ENCODE results near the gene PLEKHM1.

The PLEKHM1 gene

DNA sequence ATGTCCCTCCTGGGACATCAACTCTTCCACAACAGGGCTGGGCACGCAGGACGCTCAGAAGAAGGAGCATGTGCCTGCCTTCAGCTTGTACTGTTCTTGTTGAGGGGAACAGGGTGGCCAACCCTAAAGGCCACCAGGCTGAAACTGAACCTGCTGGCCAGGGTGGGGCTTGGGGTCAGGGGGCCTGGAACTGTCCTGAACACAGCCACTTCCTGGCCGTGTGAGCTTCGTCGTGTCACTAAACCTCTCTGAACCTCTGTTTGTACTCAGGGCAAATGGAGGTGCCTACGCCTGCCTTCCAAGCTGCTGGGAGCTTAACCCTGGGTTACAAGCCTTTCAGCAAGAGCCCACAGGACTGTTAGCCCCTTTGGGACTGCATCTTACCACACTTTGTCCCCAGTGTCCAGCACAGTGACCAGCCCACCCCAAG lies 64.5 kb downstream of the PLEKHM1 start:
- no peak overlapping the region for H3K4me3 Mint-ChIP-seq
- no peaks in the 10 kb centered on the region for H3K27me3 Mint-ChIP-seq
- peaks cover 20% of the 10 kb centered on the region for H3K4me1 Mint-ChIP-seq
- no peak for DNase-seq (ENCODE audit: low spot score in 2 of 2)
- H3K27ac Mint-ChIP-seq (ENCODE audit: low read depth): no peak overlapping the region
- H3K9me3 Mint-ChIP-seq: no peaks in the 10 kb centered on the region
- ATAC-seq (replicated peaks; ENCODE audit: extremely low read depth, poor library complexity, severe bottlenecking): no peak
- H3K36me3 Mint-ChIP-seq (ENCODE audit: insufficient read depth): no peaks in the 10 kb centered on the region

DNA sequence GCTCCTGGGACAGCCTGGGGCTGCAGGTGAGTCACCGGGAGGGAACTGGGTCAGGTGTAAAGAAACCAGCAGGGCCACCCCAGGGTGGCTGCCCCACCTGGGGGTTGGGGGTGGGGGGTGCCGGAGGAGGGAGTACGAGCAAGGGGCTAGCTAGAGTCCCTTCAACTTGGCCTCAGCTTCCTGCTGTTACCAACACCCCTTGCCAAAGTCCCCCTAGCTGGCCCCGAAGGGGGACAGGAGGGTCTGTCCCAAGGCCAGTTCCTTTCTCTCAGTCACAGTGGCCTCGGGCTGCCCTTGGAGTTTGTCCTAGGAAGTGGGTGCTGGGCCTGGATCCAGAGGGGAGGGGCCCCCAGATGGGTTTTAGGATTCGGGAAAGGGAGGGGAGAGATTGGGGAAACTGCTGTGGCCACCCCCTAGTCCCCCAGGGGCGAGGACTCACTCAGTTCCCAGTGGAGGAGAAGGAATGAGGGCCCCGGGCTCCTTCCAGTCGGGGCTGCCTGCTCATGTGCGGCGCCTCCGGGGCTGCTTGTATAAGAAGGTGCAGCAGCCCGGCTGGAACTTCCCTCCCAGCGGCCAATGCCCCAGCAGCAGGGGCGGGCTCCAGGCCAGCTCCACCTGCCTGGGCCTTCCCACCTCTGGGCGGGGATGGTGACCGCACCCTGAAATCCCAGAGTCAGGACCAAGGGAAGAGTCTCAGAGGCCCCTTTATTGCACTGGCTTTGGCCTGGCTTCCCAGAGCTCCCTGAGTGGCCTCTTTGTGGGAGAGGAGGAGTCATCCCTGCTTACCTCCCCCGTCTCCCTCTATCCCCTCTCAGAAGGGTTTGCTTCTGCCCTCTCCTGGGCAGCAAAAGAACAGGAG lies 65.2 kb downstream of the PLEKHM1 start:
- Mint-ChIP-seq H3K9me3 (no peaks in the 10 kb centered on the region), H3K36me3 (ENCODE audit: insufficient read depth) (no peaks in the 10 kb centered on the region), H3K4me1 (peaks cover 14% of the 10 kb centered on the region), H3K4me3 (no peak overlapping the region), H3K27me3 (no peaks in the 10 kb centered on the region), H3K27ac (ENCODE audit: low read depth) (no peak overlapping the region)
- no peak for DNase-seq (ENCODE audit: low spot score in 2 of 2)
- no peak for ATAC-seq (replicated peaks; ENCODE audit: extremely low read depth, poor library complexity, severe bottlenecking)

DNA sequence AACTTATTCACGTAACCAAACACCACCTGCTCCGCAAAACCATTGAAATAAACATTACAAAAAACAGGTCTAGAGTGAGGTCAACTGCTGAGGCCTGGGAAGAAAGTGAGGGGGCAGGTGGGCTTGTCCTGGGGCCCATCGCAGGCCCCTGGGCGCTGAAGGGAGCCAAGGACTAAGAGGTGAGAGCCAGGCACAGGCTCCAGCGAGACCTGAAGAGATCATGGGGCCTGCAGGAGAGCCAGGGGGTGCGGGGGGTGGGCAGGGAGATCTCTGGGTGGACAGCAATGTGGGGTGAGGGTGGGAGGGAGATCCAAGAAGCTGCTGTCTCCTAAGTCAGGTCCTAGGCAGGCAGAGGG lies 65.8 kb downstream of the PLEKHM1 start:
- Mint-ChIP-seq H3K27me3 (no peaks in the 10 kb centered on the region), H3K36me3 (ENCODE audit: insufficient read depth) (no peaks in the 10 kb centered on the region), H3K9me3 (no peaks in the 10 kb centered on the region), H3K27ac (ENCODE audit: low read depth) (no peak overlapping the region), H3K4me3 (no peak overlapping the region), H3K4me1 (peaks cover 14% of the 10 kb centered on the region)
- ATAC-seq (replicated peaks; ENCODE audit: extremely low read depth, poor library complexity, severe bottlenecking) (no peak), DNase-seq (ENCODE audit: low spot score in 2 of 2) (no peak)

DNA sequence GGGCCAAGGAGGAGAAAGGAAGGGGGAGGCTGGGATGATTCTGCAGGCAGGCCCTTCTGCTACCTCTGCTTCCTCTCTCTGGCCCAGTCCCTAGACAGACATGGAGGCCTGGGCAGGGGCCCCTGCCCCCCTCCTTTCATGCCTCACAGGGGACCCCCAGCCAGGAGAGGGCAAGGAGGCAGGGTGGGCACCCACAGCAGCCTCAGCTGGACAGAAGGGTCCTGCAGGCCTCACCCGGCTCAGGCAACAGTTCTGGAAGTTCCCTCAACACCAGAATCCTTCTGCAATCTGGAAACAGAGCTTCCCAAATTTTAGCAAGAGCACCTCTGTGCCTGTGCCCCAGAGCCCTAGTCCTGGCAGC lies 66.6 kb downstream of the PLEKHM1 start:
- DNase-seq (ENCODE audit: low spot score in 2 of 2) (no peak), ATAC-seq (replicated peaks; ENCODE audit: extremely low read depth, poor library complexity, severe bottlenecking) (no peak)
- no peaks in the 10 kb centered on the region for H3K27me3 Mint-ChIP-seq
- H3K4me1 Mint-ChIP-seq: peaks cover 13% of the 10 kb centered on the region
- no peak overlapping the region for H3K4me3 Mint-ChIP-seq
- no peaks in the 10 kb centered on the region for H3K9me3 Mint-ChIP-seq
- no peaks in the 10 kb centered on the region for H3K36me3 Mint-ChIP-seq (ENCODE audit: insufficient read depth)
- no peak overlapping the region for H3K27ac Mint-ChIP-seq (ENCODE audit: low read depth)

DNA sequence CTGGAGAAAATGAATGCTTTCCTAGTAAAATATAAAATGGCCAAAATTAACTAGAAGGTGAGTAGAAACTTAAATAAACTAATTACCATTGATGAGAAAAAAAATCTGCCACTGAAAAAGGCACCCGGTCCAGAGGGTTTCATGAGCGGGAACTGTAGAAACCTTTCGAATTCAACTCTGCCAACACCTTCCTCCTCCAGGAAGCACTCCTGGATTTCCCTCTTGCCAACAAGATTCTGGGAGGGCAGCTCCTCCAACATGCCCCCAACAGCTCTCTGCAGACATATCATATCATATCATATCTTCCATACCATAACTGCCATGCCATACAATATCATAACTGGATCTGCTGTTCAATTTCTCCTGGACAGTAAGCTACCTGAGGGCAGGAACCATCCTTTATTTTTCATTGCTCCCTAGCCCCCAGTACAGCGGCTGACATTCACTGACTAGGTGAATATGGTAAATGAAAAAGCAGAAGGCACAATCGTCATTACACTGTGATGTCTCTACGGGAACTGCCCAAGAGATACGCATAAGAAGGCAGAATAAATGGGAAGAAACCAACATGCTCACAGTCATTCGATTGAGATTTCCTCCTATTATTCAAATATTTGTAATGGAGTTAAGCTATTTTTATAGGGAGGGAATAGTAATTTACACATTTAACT lies 67.1 kb downstream of the PLEKHM1 start:
- no peaks in the 10 kb centered on the region for H3K9me3 Mint-ChIP-seq
- no peak overlapping the region for H3K27ac Mint-ChIP-seq (ENCODE audit: low read depth)
- no peaks in the 10 kb centered on the region for H3K27me3 Mint-ChIP-seq
- no peak for DNase-seq (ENCODE audit: low spot score in 2 of 2)
- H3K4me1 Mint-ChIP-seq: peaks cover 8% of the 10 kb centered on the region
- H3K36me3 Mint-ChIP-seq (ENCODE audit: insufficient read depth): no peaks in the 10 kb centered on the region
- H3K4me3 Mint-ChIP-seq: no peak overlapping the region
- ATAC-seq (replicated peaks; ENCODE audit: extremely low read depth, poor library complexity, severe bottlenecking): no peak

DNA sequence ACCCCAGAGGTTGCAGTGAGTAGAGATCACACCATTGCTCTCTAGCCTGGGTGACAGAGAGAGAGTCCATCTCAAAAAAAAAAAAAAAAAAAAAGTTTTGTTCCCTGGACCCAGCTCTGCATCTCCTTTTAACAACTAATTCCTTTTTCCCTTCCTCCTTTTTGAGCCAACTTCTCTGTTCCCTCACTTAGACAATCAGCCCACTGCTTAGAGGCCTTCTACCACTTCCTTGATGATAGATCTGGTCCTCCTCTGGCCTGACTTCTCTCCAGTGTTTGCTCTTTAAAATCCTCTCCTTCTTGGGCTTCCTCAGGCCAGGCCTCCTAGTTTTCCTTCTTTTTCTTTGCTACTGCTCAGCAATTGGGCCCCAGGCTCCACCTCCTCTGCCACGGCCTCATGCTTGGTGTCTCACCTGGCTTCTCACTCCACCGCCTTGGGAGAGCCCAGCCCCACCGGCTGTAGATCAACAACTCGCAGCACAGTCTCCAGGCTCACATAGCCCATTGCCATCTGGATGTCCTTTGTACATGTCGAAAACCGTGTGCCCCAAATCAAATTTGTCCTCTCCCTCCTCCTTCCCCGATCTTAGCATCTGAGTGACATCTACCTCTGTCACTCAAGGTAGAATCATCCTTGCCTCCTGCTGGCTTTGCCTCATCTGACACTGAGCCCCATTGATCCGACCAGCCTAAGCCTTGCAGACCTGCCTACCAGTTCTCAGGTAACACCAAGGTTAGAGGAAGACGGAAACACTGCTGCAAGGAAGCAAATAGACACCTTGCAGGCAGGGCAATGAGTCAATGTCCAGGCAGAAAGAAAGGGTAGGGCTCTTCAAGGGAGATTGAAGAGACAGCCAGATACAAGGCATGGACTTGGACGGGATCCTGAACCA lies 75.3 kb downstream of the PLEKHM1 start:
- Mint-ChIP-seq H3K9me3 (no peaks in the 10 kb centered on the region), H3K27me3 (no peaks in the 10 kb centered on the region), H3K4me3 (no peak overlapping the region), H3K36me3 (ENCODE audit: insufficient read depth) (peaks cover 2% of the 10 kb centered on the region), H3K4me1 (peaks cover 29% of the 10 kb centered on the region), H3K27ac (ENCODE audit: low read depth) (peak overlapping the region; percentile 77)
- ATAC-seq (replicated peaks; ENCODE audit: extremely low read depth, poor library complexity, severe bottlenecking) (no peak), DNase-seq (ENCODE audit: low spot score in 2 of 2) (no peak)

DNA sequence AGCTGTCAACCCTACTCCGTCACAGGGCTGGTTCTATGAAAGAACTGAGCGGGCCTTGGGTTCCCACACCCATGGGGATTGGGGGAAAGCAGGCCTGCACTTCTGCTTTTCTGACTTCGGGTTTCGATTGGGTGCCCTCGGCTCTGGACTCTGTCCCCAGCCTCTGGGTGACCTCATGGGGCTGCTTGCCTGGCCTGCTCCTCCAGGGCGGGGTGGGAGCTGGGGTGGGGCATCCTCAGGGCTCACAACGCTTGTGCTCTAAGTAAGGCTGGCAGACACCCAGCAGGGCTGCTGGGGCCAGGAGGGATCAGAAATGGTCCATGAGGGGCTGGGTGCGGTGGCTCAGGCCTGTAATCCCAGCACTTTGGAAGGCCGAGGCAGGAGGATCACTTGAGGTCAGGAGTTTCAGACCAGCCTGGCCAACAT lies 77.0 kb downstream of the PLEKHM1 start:
- Mint-ChIP-seq H3K4me3 (no peak overlapping the region), H3K4me1 (peaks cover 43% of the 10 kb centered on the region), H3K9me3 (no peaks in the 10 kb centered on the region), H3K27ac (ENCODE audit: low read depth) (no peak overlapping the region), H3K36me3 (ENCODE audit: insufficient read depth) (peaks cover 2% of the 10 kb centered on the region), H3K27me3 (no peaks in the 10 kb centered on the region)
- DNase-seq (ENCODE audit: low spot score in 2 of 2) (no peak), ATAC-seq (replicated peaks; ENCODE audit: extremely low read depth, poor library complexity, severe bottlenecking) (no peak)

DNA sequence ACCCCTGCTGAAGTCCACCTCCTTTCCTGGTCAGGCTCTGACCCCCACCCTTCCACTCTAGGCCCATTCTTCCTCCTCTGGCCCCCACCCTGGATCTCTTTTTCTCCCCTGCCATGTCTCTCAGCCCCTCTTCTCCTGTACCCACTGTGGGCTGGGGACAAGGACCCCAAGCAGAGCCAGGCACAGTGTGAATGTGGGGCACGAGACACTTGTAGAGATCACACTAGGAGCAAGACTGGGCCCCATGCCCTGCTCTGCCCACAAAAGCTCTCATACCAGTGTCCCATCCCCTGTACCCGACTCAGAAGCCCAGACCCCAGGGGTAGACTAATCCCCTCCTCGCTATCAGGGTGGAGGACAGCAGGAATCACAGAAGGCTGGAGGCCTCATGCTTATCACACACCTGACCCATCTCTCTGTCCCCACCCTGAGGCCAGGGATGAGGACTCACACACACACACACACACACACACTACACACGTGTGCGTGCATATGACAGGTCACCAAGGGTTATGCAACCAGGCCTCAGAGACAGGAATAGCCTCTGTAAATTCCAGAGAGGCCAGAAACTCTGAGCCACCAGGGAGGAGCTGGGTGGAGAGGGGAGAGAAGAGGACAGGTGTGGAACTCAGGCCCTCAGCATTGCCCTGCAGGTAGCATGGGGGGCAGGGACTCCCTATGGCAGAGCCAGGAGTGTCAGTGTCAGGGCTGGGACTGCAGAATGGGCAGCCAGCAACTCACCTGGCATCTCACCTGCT lies 79.0 kb downstream of the PLEKHM1 start:
- no peaks in the 10 kb centered on the region for H3K9me3 Mint-ChIP-seq
- peak overlapping the region; percentile 98 for H3K4me3 Mint-ChIP-seq
- H3K4me1 Mint-ChIP-seq: peaks cover 60% of the 10 kb centered on the region
- no peak for ATAC-seq (replicated peaks; ENCODE audit: extremely low read depth, poor library complexity, severe bottlenecking)
- H3K27ac Mint-ChIP-seq (ENCODE audit: low read depth): peak overlapping the region; percentile 96
- H3K27me3 Mint-ChIP-seq: no peaks in the 10 kb centered on the region
- peaks cover 8% of the 10 kb centered on the region for H3K36me3 Mint-ChIP-seq (ENCODE audit: insufficient read depth)
- DNase-seq (ENCODE audit: low spot score in 2 of 2): no peak

DNA sequence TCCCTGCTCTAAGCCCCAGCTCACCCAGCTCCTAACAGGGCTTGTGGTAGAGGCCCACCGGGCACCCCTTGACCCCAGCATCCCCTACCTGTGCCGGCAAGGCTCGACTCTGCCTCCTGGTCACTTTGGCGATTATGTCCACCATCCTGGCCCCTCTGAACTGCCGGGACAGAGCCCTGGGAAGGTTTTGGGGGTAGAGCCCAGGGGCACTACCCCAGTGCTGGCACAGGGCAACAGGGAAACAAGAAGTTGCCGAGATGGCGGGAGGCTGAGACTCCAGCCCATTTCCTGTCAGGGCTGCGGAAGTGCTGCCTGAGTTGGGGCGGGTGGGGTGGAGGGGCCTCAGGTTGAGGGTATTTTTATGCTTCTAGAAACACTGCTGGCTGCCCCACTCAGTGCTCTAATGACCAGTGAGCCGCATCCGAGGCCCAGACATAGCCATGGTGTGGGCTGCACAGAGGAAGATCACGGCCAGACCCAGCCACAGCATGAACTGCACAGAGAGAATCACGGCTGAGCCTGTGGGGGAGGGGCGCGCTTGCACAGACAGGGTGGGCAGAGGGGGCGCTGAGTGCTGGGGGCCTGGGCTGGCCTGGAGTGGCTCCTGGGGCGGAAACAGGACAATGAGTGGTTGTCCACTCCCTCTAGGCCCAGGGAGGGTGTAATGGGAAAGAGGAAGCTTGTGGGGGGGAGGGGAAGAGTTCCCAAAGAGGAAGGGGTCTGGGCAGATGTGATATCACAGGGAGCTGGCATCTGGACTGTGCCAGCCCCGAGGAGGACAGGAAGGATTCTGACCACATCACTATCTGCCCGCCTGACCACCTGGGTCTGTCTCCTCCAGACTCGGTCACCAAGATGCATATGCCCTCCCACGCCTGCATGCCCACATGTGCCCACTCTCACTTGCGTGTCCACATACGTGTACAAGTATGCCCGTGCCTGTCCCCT lies 80.1 kb downstream of the PLEKHM1 start:
- Mint-ChIP-seq H3K27ac (ENCODE audit: low read depth) (peak overlapping the region; percentile 96), H3K4me3 (peak overlapping the region; percentile 98), H3K36me3 (ENCODE audit: insufficient read depth) (peaks cover 13% of the 10 kb centered on the region), H3K9me3 (no peaks in the 10 kb centered on the region), H3K4me1 (peaks cover 59% of the 10 kb centered on the region), H3K27me3 (no peaks in the 10 kb centered on the region)
- DNase-seq (ENCODE audit: low spot score in 2 of 2): peak in 1 of 2 donors; percentile 28
- peak; percentile 84 for ATAC-seq (replicated peaks; ENCODE audit: extremely low read depth, poor library complexity, severe bottlenecking)

DNA sequence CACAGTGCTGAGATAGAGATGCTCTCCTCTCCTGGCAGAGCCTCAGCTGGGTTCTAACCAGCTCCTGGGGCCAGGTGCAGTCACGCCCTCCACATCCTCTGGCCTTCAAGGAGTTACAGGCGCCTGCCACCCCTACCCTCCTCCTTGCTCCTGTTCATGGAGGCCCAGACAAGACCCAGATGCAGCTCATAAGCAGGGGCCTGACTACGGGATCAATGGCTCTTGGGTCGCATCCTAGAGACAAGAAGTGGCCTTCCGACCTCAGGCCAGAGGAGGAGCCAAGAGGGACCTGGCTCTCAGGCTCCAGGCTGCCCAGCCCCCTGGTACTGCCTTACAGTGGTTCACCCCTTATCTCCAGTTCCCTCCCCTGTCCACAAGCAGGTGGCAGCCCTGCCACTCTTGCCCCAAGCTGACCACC lies 80.9 kb downstream of the PLEKHM1 start:
- Mint-ChIP-seq H3K4me1 (peaks cover 54% of the 10 kb centered on the region), H3K27ac (ENCODE audit: low read depth) (peak overlapping the region; percentile 96), H3K36me3 (ENCODE audit: insufficient read depth) (peaks cover 16% of the 10 kb centered on the region), H3K9me3 (no peaks in the 10 kb centered on the region), H3K27me3 (no peaks in the 10 kb centered on the region), H3K4me3 (peak overlapping the region; percentile 98)
- no peak for DNase-seq (ENCODE audit: low spot score in 2 of 2)
- peak; percentile 29 for ATAC-seq (replicated peaks; ENCODE audit: extremely low read depth, poor library complexity, severe bottlenecking)

DNA sequence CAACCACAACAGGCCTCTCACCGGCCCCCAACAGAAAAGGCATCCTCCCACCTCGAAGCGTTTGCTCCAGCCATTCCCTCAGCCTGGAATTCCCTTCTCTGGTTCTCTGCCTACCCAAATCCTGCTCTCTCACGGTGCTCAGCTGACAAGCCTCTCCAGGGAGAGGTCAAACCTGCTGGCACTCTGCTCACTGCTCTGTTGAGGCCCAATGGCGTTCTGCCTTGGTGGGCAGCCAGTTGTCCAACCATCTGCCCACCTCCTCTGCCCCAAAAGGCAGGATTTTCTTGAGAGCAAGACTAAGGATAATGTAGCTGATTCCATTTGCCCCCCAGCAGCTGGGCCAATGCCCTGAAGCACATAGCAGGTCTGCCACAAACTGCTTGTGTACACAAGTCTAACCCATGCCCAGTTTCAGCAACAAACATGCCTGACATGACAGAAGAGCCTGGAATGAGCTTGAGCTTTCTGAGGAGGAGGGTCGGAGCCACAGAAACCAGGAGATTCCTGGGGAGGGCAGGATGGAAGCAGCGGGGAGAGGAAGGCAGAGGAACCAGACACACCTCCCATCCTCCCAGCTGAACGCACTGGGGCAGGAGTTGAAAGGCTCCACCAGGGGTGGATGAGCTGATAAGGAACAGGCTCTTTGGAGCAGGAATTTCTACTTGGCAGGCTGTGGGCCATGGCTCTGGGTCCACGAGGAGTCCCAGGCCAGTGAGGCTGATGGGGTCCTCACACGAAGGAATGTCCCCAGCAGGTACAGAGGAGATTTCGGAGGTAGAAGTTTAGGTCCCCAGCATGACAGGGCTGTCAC lies 81.7 kb downstream of the PLEKHM1 start:
- no peaks in the 10 kb centered on the region for H3K9me3 Mint-ChIP-seq
- no peak for DNase-seq (ENCODE audit: low spot score in 2 of 2)
- no peak for ATAC-seq (replicated peaks; ENCODE audit: extremely low read depth, poor library complexity, severe bottlenecking)
- no peaks in the 10 kb centered on the region for H3K27me3 Mint-ChIP-seq
- H3K27ac Mint-ChIP-seq (ENCODE audit: low read depth): peak overlapping the region; percentile 96
- H3K4me1 Mint-ChIP-seq: peaks cover 54% of the 10 kb centered on the region
- H3K36me3 Mint-ChIP-seq (ENCODE audit: insufficient read depth): peaks cover 23% of the 10 kb centered on the region
- peak overlapping the region; percentile 98 for H3K4me3 Mint-ChIP-seq
